IPS-NIHi7 (cell line): Measurements from ENCODE around the gene ZNF831.

ENCODE experiments used
- DNase-seq: peaks from one replicate; pipeline ENCODE4 v3.0.0; 2012; ENCODE audit warnings: mixed read lengths; ENCODE audit errors: extremely low spot score

Gene ZNF831

DNA sequence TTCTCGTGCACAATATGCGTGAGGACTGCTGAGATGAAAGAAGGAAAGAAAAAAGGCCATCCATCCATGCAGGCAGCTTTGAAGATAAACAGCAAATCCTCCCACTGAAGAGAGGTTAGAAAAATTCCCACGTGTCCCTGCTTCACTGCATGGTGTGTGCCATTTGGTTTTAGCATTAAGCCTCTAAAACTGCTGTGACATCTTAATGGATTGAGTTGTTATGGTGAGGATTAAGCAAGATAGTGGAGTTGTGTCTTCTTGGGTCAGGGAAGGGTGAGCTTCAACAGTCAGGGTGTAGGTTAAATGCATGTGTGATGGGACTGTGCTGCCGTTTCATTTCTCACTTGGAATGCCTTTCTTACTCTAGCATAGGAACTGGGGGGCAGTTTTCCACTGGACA, 50.5 kb downstream of the ZNF831 start:
- no peak for DNase-seq

DNA sequence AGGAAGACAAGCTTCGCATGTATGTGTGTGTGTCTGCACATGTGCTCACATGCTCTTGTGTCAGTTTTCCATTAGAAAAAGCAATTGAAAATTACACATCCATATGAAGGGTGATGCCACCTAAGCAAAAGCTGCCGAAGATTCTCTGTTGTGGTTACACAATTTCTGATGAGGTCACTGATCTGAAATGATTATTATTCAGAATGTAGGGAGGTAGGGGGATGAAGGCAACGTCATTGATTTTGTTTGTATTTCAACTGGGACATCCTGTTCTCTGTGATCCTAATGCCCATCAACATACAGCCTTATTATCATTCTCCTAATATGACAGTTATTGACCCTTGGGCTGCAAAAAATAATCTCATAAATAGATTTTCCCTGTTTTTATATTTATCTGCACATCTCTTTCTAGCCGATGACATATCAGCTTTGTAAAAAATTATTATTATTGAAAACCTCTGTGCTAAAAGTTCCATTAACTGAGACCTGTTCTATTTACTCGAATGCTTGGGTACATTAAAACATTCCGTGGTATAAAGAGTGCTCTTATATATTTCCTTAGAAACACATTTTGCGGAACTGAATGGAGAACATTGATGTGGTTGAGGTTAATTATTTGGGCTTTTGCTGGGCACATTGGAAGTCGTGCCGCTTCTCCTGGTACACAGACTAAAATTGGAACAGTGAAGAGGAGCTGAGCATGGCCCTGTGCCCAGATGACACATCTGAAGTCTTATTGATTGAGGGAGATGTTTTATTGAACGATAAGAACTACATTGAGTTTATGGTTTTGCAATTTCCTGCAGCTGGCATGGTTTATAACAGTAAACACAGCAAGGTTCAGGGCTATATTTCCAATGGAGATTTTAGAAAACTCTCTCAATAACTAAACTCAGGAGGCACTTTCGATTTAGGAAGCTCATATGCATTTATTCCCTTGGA, 51.3 kb downstream of the ZNF831 start:
- no peak for DNase-seq

DNA sequence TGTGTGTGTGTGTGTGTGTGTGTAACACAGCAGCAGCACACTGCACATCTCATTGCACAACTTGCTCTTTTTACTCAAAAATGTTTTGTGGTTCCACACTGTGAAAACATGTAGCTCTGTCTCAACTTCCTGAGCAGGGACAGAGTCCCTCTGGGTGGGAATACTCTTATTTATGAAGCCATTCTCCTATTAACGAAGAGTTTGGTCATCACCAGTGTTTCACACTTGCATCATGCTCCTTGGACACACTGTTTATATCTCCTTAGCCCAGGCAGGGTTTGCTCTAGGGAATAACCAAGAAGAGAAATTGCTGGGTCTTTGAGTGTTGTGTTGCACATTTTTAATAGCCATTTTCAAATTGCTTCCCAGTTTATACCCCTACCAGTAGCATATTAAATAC, 53.6 kb downstream of the ZNF831 start:
- DNase-seq: no peak

DNA sequence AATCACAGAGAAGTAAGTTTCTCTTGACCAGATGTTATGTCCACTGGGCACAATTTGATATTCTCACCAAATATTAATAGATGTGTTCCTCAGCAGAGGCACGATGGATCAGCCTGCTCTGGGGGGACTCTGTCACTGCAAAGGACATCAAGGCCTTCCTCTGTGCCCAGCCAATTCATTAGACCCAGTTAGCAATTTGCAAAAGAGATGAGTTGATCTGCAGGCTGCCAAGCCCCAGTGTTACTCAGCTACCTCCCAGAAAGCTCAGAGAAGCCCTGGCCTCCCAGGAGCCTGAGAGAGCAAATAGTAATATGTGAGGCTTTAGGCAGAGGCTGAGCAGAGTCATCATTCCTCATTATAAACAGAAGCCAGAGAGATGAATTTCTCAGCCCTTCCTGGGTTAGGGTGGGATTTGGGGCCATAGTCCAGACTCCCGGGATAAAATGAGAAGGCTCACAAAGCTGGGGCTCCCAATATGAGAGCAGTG, 54.2 kb downstream of the ZNF831 start:
- no peak for DNase-seq

DNA sequence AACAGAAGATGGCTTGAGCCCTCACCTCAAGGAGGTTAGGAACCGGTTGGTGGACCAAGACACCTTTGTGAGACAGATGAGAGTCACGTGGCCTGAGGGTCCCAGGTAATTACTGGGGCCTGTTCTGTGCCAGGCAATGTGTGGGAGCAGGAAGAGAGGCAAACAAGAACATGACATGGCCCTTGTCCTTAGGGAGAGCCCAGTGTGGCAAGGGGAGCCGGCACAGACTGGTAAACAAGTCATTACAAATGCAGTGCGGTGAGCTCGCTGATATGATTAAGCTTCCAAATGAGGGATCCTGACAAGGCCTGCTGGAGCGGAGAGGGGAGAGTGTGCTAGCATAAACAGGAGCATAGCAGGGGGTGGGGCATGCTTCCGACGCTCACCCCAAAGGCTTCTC, 55.6 kb downstream of the ZNF831 start:
- no peak for DNase-seq

DNA sequence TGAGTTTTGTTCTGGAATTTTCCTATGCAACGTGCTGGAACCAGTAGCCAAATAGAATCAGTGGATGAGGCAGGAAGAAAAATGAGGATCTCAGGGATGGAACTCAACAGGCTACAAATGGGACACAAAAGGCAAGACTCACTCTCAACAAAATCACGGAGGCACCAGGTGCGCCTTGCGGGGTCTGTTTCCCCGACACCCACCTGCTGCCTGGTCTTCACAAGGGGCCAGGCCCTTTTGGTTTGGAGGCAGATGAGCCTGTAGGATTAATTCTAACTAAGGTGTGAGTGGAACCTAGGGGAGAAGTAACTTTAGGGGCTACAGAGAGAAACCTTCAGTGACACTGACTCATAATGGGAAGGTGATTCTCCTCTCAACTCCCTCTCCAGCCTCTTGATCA, 56.5 kb downstream of the ZNF831 start:
- DNase-seq: no peak

DNA sequence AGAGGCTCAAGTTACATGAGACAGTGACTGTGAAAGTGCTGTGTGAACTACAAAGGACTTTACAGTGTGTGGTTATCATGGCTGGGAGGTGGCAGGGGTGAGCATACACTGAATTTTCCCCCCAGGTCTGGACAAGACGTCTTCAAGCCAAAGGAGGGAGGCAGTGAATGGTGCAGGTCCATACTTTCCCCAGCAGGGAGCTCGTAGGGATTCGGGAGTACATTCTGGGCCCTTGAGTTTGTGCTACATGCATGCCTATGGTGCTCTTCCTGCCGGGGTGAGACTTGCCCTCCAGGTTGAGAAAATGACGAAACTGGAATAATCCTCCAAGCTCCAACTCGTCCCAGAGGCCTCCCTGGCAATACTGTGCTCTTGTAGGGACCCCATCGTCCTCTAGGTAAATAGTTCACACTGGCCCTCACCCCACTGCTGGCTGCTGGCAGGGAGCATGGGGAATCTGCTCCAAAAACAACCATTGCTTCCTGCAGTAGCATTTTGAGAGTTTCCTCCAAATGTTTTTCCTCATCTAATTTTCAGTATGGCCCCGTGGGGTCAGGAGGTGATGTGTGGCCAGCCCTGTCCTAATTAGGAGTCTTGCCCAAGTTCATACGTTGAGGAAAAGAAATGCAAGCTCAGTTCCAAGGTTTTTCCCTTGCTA, 57.6 kb downstream of the ZNF831 start:
- no peak for DNase-seq

DNA sequence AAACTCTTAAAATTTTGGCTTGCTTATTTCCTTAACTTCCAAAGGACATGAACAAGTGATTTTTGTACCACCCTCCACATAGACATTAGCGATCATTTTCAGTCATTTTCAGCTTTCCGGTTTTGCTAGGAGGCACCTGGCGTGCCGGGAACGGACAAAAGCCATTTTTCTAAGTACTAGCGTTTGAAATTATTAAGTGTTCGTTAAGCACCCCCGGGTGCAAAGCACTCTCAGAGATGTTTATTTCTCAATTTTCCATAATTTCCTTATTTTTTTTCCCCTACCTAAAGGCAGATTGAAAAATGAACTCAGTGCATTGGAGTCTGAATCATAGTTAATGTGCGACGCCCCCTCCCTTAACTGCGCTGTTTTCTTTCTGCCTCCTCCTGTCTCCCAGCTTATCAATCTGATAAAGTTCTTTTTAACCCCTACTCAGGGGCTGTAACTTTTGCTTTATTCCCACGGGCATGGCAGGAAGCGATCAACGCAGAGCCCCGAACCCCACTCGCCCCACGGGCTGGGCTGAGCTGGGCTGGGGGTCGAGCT, 58.2 kb downstream of the ZNF831 start:
- no peak for DNase-seq

DNA sequence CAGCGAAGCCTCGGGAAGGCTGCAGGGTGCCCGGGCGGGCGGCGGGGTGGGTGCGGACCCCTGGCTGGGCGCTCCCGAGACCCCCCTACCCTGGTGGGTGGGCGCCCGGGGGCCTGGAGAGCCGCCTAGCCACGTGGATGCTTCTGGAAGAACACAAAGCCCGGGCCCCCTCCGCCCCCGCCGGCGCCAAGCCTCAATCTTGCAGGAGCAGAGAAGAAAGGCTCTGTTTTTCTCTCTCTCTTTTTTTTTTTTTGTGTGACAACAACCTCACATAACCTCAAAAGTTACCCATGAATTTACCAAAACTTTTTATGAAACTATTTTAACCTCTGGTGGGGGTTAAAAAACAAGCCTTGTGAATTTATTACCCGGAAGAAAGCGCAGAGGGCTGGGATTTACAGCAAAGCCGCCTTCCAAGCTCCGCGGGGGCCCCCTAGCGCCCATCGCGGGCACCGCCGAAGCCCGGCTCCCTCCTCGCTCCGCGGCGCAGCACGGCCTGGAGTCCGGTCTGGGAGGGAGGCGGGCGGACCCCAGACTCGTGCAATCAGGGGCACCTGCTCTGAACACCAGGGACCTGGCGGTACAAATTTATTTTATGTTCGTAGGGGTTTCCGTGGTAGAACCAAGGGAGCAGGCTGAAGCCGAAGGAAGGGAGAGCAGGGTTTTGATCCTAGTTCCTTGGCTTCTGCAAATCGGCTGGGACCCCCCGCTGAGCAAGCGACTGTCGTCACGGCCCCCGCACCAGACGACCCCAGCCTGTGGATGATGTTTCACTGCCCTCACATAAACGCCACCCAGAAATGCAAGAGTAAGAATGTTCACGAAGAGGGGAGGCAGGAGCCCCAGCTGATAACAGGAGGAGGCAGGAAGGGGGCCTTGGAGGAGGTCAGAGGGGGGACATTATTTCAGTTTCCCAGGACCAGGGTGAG, 58.9 kb downstream of the ZNF831 start:
- DNase-seq: peak; percentile 88

DNA sequence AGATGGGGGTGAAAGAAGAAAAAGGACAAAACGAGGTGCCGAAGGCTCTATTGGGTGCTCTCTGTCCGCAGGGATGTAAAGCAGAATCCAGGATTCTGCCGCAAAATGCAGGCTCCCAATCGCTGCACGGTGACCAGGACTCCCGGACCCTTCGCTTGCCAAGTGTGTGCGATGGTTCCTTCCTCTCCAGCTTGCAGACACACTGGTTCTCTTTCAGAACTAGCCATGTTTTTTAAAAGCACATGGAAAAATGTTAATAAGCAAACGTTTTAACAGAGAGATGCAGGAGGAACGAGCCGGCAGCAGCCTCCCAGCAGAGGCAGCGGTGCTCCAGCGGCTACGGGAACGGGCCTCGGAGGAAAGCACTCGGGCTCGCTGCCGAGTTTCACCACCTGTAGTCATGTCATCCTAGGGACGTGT, 59.6 kb downstream of the ZNF831 start:
- no peak for DNase-seq

DNA sequence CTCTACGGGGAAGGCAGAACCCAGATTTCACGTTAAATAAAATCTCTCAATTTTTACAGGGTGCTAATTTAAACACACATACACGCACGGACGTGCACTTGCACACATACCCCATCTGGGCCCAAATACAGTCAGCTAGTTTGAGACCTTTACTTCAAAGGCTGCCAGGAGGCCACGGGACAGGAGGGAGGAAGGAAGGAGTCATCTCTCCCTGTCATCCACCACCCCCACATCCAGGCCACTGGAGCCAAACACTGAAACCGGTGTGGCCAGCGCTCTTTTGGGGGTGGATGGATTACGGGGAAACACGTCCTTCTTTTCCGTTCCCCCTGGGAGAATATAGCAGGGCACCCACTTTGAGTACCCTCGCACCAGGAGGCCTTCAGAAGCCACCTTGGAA, 60.1 kb downstream of the ZNF831 start:
- no peak for DNase-seq

DNA sequence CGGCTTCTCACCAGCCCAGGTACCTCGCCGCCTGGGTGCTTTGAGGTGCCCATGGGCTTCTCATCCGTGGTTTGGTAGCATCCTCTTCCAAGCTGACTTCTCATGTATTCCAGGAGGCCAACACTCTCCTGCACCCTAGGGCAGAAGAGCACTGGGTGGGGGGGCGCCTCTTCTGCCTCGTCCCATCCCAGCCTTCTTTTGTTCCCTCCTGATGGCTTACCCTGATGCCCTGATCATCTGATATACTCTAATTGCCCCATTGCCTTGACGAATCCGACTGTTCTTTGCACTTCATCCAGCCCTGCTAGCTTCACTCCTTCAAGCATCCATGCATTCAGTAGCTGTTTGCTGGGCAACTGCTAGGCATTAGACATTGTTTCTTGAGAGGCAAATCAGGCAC, 60.6 kb downstream of the ZNF831 start:
- DNase-seq: no peak

DNA sequence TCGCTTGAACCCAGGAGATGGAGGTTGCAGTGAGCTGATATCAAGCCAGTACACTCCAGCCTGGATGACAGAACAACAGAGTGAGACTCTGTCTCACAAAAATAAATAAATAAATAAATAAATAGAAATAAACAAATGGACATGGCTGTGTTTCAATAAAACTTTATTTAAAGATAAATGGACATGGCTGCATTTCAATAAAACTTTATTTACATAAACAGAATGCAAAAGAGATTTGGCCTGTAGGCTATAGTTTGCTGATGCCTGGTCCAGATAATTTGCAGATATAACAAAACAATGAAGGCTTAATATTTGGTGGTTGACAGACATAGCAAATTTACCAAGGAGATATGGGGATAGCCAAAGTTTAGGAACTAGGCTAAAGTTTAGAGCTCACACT, 66.8 kb downstream of the ZNF831 start:
- no peak for DNase-seq

DNA sequence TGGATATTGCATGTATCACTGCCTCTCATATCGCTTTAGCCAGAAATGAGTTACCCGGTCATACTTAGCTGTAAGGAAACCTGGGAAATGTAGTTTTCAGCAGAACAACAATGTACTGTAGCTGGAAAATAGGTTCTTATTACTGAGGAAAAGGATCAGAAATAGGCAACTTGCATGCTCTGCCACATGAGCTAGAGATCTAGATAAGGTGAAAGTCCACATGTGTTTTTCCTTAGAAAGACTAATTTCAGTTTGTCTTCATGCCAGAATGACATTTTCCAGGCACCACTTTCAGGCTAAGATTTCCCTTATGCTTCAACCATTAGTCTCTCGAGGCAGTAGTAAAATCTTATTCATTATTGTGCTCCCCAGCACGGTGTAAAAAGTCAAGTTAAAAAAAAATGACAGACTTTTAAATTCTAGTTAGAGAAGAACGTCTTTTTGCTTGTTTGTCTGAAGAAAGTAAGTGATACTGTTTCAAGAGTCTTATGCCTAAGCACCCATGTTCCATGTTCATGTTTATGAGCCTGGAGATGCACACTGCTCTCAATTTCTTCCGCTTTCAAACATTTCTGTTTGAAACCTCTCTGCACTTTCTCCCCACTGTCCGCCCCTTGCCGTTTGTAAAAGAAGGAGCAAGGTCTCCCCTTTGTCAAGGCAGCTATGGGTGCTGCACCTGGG, 67.6 kb downstream of the ZNF831 start:
- DNase-seq: no peak

DNA sequence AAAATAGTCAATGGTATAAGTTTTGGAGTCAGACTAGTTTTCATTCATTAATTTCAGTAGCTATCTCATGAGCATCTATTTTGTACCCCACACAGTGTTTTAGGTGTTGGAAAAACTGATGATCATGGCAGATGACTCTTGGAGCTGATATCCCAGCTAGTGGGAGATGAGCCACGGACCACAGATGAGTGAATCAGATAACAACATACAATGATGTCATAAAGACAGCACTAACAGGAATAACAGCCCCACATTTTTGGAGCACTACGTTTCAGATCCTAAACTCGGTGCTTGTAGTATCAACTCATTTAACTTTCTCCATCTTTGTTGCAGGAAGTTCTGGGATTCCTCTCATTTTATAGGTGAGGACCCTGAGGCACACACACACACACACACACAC, 69.0 kb downstream of the ZNF831 start:
- no peak for DNase-seq

DNA sequence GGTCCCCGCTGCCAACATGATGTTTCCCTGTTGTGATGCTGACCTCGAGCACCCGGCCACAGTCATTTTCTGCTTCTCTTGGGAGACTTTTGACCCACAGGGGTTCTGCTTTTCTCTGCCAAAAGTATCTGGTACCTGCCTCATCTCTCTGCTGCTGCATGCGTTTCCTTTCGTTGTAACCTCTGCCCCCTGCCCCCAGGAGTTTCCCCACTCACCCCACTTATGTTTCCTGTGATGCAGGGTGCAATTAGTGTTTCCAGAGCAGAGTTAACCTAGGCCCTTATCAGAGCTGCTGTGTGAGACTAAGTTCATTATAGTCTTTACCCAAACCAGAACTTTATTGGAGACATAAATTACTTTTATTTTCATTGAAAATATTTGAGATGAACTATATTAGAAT, 71.6 kb downstream of the ZNF831 start:
- no peak for DNase-seq

DNA sequence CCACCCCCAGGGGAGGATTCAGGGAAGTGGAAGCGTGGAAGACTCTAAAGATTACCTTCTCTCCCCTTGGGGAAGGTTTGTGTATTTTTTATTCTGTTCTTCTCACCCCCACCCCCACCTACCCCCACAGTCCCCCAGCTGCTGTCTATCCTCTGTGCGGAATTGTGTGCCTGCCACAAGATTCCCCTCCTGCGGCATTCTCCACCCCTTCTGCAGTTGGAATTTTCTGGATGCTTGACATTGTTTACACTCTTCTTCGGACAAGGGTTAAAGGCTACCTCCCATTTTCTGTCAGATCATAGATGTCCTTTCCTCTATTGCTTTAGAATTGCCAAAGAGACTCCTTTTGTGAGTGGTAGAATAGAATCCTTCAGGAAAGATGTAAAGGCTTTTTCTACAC, 76.4 kb downstream of the ZNF831 start:
- DNase-seq: no peak

DNA sequence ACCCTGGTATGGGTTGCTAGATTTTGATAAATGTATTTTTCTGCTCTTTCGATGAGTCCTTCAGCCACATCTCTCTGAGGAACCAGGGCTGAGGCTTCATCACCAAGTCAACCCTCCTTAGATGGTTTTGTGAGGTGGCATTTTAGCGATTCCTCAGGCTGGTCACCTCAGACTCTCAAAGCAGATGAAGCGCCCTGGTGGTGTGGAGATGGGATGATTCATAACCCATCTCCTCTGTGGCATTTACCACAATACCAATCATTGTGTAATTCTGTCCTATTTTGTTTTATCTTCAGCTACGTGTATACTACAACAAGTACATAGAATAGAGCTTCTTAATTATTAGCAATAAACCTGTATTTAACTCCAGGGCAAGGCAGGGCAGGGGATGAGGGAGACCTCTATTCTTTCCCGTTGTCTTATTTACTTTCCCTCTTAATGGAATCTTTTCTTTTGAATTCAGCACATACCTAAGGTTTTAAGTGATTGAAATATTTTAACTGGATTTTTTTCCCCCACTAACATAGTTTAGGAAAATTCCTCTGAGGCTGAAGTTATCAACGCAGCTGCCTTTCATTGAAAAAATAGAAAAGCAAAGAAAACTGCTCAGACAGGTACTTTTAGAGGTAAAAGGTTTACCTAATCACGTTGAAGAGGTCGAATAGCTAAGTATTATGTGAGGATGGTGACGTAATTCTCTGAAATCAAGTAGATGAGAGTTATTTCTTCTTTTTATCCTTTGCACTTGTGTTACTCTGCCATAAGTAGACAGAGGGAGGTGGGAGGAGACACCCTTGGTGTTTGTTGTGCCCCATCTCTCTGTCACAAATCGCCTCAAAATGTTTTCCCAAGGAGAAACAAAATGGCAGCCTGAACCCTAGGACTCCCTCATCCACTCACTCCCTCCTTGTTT, 79.3 kb downstream of the ZNF831 start:
- no peak for DNase-seq

DNA sequence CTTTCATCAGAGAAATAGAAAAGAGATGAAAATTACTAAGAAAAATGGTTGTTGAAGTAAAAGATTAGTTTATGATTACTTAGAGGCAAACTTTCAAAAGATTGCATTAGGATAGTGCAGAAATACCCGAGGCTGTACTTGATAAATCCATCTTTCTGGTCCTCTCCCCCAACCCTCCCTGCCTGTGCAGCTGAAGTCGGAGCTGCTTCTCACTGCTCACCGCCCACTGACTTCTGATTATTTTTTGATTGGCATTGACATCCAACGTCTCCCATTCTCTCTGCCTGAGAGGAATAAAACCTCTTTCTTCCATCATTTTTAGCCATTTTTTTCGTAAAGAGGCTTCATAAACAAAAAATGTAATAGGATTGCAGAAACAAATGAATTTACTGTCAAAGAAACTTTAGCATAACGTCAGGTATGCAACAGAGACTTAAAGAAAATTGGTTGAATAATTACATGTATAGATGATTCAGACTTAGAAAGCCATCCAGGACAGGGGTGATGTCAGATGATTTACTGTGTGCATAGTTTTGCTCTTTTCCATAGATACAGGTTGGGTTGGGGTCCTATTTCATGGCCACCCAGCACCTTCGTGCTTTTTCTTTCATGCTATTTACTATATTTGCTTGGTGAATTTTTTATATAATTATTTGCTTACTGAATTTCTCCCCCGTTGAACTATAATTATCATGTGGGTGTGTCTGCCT, 83.2 kb downstream of the ZNF831 start:
- DNase-seq: no peak
